Germinal center (tissue), 1 donor: ENCODE measurements around the gene GDAP2.

ENCODE experiments used
- DNase-seq: peaks from one replicate; pipeline ENCODE4 v3.0.0; 2012; ENCODE audit warnings: mixed read lengths, low spot score

Gene GDAP2

DNA sequence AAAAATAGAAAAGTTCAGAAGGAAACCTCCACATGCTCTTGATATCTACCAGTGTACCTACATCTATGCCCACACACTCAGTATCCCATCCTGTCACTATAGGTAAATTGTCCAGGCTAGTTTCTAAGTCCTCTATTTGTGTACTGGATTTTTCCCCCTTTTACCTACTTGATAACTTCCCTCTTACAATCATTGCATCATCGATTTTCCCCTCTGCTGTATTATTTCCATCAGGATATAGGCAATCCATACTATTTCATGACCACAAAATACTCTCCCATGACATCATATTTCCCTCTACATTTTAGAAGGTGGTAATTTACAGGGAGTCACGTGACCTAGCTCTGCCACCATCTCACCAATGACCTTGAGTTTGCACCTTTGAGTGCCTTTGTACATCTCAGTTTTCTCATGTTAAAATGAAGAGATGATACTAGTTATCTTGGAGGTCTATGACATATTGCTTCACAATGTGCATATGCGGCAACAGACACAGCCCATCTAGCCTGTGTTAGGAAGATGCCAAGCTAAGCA, 88.2 kb downstream of the GDAP2 start:
- no peak for DNase-seq

DNA sequence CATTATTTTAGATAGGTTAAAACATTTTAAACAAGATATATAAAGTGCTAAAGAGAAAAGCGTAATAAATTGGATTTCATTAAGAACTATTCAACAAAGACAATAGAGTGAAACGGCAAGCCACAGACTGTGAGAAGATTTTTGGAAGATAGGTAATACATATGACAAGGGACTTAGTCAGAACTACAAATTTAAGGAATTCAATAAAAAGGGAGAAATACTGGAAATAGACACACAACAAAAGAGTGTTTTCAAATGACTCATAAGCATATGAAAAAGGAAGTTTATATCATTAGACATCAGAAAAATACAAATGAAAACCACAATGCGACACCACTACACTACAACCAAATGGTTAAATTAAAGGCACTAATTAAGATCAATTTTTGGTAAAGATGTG, 90.5 kb downstream of the GDAP2 start:
- no peak for DNase-seq

DNA sequence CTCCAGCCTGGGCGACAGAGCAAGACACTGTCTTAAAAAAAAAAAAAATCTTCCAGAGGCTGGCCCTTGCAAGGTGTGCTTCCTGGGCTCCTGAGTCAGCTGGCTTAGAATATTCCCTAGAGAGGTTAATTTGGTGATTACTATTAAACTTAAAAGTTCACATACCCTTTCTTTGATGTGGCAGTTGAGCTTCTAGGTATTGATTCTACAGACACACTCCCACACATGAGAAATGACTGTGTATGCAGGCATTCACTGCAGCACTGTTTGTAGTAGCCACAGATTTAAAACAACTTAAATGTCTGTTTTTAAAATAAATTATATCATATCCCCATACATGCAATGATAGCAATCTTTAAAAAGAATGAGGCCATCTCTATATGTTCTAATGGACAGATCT, 93.4 kb downstream of the GDAP2 start:
- DNase-seq, result no peak

DNA sequence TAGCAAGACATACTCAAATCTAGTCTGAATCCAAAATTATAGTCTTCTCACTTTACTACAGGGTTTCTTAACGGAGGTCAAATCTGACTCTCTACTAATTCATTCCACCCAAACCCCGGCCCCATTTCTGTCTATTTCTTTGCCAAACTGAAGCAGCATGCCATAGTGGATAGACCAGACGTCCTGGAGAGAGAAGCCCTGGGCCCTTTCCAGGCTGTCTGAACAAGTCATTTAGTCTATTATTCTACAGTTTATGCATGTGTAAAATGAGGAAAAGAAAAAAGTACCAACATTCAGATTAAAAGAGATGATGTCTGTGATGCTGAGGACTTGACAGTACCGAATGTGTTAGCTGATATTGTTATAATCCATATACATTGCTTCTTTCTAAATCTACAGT, 95.0 kb downstream of the GDAP2 start:
- DNase-seq, result no peak

DNA sequence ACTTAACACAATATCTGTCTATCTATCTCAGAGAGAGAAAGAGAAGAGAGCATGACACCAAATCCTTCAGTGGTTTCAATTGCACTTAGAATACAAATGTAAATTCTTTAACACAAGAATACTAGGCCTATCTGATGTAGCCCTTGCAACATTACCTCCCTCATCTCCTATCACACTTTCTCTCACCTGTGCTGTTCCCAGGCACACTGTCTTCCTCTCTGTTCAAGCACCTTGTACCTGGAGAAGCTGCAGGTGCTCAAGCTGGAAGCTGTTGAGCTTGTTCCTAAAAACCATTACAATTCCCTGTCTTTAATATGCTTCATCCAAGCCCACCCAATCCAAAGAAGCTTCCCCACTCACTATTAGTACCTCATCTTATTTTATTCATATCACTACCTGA, 97.0 kb downstream of the GDAP2 start:
- DNase-seq, result no peak

DNA sequence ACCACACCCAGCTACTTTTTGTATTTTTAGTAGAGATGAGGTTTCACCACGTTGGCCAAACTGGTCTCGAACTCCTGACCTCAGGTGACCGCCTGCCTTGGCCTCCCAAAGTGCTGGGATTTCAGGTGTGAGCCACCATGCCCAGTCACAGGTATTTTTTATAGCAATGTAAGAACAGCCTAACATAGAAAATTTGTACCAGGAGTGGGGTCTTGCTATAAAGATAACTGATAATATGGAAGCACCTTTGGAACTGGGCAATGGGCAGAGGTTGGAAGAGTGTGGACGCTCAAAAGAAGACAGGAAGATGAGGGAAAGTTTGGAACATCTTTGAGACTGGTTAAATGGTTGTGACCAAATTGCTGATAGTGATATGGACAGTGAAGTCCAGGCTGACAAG, 99.2 kb downstream of the GDAP2 start:
- no peak for DNase-seq

DNA sequence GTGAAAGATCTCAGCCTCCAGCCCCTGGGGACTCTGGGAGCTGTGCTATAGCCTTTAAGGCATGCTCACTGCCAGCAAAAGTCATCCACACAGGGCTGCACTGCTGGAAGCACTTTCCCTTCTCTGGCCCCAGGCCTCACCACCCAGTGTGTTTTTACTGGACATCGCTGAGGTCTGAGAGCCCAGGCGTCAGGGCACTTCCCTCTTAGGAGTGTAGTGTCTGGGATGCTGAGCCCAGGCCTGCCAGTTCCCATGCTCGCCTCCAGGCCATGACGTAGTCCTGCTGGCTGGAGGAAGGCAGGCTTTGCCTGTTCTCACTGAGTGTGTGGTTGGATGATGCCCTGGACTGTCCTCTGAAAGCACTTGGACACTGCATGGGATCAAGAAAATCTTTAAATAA, 101.2 kb downstream of the GDAP2 start:
- DNase-seq, result no peak

DNA sequence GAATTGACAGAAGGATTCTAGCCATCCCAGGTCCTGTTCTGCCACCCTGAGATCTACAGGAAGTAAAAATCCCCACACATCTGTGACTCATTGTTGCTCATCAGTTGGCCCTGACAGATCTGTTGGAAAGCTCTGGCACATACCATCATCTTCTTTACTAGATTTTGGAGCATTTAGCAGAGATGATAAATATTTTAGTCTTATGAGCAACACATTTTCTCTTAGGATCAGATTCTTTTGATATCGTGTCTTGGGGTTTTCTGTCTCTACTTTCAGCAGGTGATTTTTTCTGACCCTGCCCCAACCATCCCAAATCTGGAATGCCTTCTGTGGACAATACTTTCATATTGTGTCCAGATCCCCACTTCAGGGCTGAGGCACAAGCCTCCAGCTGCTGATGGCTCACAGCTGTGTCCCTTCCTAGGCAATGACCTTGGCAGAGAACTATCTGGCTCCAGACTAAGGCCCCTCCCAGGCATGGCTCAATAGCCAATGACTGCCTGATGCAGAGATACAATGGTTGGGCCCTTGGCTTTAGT, 102.8 kb downstream of the GDAP2 start:
- DNase-seq, result no peak

DNA sequence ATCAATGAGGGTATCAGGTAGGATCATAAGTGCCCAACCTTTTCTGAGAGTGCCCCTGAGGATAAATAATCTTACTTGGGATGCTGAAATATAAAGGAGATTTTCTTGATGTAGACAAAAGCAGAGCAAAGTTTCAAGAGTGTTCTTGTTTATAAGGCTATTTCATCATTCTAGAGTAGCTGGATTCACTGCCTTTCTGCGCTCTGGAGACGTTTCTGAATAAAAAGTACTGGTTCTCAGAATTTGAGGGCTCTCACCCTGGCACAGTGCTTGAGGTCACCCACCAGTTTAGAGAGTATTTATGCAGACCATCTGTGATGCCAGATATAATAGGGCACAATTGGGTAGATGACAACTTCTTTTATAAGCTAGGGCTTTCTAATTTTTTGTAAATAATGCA, 103.3 kb downstream of the GDAP2 start:
- no peak for DNase-seq

DNA sequence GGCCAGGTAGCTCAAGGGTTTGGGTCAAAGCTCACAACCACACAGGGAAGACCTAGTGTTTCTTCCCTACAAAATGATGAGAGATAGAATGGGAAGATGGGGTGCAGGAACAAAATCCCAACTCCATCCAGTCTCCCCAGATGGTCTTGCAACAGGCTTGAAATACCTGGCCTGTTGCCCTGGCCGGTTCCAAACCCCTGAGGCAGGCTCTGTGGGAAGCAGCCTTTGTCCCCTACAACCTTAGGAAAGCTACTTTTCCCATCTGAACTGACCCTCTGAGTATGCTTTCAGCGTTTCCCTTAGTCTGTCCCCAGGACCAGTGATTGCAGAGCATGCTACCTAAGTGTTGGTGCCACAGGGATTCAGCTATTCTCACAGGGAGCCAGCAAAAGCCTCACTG, 104.0 kb downstream of the GDAP2 start:
- no peak for DNase-seq

DNA sequence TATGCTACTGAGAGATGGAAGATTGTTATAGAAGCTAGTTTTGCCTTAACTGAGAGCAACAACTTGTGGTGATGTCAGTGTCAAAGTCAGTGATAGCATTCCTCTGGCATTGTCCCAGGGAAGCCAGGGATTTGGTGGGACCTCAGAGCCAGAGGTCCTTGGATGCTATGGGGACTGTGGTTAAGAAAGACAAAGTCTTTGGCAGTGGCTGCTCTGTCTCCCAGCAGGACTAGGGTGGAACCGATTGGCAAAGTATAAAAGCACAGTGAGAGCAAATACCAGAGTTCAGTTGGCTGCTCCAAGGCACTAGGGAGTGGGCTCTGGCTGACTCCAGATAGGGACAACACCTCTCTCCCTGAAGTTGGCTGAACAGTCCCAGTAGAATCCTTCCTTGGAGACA, 104.8 kb downstream of the GDAP2 start:
- DNase-seq, result no peak

DNA sequence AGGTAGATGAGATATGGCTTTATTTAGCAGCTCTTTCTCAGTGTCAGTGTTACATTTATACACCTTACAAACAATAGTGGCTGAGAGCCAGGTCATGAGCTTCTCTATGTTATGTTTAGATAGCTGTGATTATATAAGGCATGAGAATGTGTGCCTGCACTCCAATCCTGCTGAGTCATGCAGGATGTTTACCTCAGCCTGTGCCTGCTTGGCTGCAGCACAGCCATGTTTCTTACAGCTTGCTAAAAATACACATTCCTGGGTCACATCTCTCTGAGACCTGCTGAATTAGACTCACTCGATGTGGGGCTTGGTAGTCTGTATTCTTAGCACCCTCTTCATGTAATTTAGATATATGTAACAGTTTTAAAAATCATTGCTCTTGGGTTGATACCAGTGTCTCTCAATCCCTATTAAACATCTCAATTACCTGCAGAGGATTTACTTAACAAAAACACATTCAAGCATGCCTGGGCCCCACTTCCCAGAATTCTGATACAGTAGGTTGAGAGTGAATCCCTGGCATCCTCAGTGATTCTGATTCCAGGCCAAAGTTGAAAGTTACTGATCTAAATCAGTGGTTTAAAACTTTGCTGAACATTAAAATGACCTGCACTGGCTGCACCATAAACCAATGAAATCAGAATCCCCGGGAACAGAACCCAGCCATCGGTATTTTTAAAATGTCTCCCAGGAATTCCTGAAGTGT, 107.5 kb downstream of the GDAP2 start:
- DNase-seq, result no peak

DNA sequence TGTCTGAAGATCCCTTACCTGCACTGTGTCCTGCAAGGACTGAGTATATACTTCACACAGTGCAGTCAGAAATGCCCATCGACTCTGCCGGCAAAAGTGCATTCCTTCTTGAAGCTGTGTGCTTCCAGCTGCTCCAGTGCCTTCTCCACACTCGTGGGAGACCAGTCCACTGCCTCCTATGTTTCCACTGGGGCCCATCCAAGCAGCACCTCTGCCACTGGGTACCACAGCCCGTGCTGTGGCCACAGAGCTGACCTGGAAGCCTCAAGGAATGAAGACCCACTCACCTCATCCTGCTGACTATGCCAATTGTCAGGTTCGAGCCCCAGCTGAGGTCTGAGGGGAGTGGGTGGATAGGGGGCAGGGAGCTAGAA, 108.1 kb downstream of the GDAP2 start:
- no peak for DNase-seq

DNA sequence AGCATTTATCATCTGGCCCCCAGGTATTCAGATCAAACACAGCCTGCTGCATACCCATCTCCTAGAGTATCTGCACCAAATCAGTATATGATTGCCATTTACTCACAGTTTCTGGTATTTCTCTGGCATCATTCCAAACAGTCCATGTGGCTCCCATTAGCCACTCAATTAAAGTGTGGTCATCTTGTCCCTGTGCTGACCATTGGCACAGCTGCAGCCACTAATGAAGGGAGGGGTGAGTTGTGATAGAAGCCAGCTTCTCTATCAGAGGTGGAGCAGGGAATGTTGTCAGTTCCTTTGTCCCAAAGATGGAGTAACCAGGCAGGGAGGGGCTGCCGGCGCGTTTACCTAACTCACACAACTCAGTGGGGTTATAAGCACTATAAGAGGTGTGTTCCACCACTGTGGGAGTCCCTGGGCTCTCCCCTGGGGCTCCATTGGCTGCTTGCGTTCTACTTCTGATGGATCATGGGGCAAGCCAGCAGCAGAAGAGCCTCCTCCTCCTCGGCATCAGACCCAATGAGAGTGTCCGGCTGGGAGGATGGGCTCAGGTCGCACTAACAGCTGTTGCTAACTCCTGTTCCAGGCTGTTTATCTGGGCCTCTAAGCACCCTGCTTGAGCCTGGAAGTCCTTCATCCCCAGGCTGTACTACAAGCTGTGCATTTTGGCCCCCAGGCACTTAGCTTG, 108.6 kb downstream of the GDAP2 start:
- DNase-seq, result no peak

DNA sequence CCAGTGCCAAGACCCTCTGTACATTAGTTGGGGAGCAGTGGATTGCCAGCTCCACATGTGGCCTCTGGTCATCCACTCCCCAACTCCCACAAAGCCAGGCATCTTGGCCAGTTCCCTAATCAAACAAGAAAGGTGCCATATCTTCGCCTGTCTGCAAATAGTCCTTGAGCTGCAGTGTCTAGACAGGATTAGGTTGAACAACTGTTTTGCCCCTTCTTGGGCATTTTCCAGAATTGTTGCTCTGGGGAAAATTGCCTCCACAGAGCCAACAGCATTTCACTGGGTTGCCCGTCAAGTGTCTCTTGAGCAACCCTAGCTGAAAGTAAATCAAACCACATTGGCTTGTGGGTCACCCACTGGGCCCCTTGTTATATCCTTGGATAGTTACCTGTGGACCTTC, 109.3 kb downstream of the GDAP2 start:
- DNase-seq, result no peak

DNA sequence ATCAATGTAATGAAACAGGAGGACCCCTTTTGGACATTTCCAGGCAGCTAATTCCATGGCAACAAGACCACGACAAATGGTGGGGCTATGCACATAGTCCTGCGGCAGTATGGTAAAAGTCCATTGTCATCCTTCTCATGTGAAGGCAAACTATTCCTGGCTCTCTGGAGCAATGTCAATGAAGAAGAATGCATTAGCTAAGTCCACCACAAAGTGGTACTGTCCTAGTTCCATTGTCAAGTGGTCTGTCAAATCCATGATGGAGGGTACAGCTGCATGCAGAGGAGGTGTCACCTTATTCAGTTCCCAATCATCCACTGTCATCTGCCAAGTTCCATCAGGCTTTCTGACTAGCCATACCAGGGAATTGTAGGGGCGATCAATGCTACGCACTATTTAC, 110.1 kb downstream of the GDAP2 start:
- no peak for DNase-seq

DNA sequence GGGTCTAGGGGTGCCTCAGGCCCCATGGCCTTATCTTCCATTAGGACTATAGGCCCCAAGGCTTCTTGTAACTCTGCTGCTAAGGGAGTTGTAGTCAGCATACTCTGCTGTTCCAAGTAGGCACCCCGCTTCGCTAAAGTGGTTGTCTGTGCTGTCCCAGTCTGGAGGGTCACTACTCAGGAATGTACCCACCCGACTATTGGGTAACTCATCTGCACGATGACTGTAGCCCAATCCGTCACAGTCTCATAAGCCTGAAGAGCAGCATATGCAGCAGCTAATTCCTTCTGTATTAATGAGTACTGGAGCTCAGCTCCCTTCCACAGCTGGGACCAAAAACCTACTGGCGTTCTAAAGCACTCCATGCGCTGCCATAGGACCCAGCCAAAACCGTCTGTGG, 111.0 kb downstream of the GDAP2 start:
- DNase-seq, result no peak

DNA sequence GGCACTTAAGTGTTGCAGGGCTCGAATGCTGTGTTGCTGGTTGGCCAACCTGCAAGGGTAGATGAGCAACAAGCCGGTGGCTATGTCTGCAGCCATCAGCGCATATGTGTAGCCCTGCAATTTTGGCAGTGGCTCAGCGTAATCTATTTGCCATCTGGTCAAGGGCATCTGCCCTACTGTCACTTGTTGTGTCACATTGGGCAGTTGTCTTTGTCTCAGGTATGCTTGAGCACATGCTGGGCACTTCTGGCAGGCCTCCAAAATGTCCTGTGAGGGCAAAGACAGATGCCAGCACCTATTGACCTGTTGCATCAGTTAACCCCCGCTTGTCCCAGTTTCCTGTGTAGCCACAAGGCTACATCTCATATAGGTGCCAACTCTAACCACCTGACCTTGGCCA, 111.8 kb downstream of the GDAP2 start:
- DNase-seq, result no peak

DNA sequence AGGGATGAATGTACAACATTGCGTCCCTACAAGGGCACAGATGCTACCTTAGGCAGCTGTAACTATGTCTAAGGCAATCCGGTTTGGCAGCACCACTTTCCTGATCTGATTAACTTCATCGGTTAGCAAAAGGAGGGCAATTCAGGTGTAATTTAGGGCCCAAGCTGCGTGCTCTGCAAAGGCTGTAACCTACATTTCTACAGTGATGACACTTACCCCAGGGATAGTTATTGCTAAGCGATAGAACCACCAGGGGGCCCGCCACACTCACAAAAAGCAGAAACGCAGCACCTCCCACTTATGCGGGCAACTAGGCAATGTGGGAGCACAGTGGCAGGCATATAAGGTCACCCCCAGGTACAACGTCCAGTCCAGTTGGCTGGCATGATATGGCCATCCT, 113.5 kb downstream of the GDAP2 start:
- DNase-seq, result no peak

DNA sequence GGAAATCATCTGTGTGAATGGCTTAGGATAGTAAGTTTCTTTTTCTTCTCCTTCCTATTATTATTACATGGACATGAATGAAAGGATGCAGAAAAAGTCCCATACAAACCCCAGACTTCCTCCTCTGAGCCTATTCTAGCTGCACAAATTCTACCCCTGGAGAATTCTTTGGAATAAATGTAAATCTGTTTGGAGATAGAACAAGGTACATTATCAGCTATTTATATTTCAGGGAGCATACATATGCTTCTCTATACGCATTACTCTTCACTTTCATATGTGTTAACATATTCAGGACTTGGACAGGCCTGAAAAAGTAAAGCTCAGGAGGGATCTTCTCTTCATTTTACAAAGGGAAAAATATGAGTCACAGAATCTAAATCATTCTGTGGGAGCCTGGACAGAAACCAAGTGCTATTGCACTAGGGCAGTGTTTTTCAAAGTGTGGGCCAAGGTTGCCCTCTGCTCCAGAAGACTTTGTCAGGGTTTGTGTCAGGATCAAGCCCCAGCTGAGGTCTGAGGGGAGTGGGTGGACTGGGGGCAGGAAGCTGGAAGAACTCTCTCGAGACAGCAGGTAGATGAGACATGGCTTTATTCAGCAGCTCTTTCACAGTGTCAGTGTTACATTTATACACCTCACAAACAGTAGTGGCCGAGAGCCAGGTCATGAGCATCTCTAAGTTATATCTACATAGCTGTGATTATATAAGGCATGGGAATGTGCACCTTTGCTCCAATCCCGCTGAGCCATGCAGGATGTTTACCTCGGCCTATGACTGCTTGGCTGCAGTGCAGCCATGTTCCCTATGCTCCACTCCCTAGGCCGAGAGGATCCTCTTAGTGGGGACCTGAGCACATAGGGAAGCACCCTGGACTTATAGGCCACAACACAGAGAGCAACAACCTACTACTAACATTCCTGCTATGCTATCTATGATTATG, 114.3 kb downstream of the GDAP2 start:
- DNase-seq, result no peak
